ENCODE results near the gene MED15.

The MED15 gene

GRCh38 chr22:20551805-20552442 lies 44.5 kb downstream of the MED15 start:
- DNase-seq (ENCODE audit: low read depth in 2 of 2), result no peak

GRCh38 chr22:20552443-20553401 lies 45.3 kb downstream of the MED15 start:
- no peak for DNase-seq (ENCODE audit: low read depth in 2 of 2)

GRCh38 chr22:20553947-20554741 lies 46.7 kb downstream of the MED15 start:
- no peak for DNase-seq (ENCODE audit: low read depth in 2 of 2)

- no peak for DNase-seq (ENCODE audit: low read depth in 2 of 2)
Measured at GRCh38 chr22:20554824-20555223, 47.4 kb downstream of the MED15 start.

- DNase-seq (ENCODE audit: low read depth in 2 of 2), result no peak
Measured at GRCh38 chr22:20558534-20558933, 51.1 kb downstream of the MED15 start.

GRCh38 chr22:20559174-20559760 lies 51.9 kb downstream of the MED15 start:
- DNase-seq (ENCODE audit: low read depth in 2 of 2), result no peak

GRCh38 chr22:20560716-20561115 lies 53.3 kb downstream of the MED15 start:
- DNase-seq (ENCODE audit: low read depth in 2 of 2), result no peak

GRCh38 chr22:20561882-20562281 lies 54.5 kb downstream of the MED15 start:
- no peak for DNase-seq (ENCODE audit: low read depth in 2 of 2)

- no peak for DNase-seq (ENCODE audit: low read depth in 2 of 2)
Measured at GRCh38 chr22:20562607-20563465, 55.4 kb downstream of the MED15 start.

GRCh38 chr22:20563466-20563906 lies 56.1 kb downstream of the MED15 start:
- no peak for DNase-seq (ENCODE audit: low read depth in 2 of 2)

GRCh38 chr22:20563941-20564371 lies 56.5 kb downstream of the MED15 start:
- no peak for DNase-seq (ENCODE audit: low read depth in 2 of 2)

- DNase-seq (ENCODE audit: low read depth in 2 of 2), result no peak
Measured at GRCh38 chr22:20565079-20565734, 57.8 kb downstream of the MED15 start.

GRCh38 chr22:20565761-20566160 lies 58.4 kb downstream of the MED15 start:
- no peak for DNase-seq (ENCODE audit: low read depth in 2 of 2)

- peak in 1 of 2 donors; percentile 48 for DNase-seq (ENCODE audit: low read depth in 2 of 2)
Measured at GRCh38 chr22:20566420-20567260, 59.2 kb downstream of the MED15 start.

- DNase-seq (ENCODE audit: low read depth in 2 of 2), result no peak
Measured at GRCh38 chr22:20567371-20567847, 60.0 kb downstream of the MED15 start.

GRCh38 chr22:20567993-20568417 lies 60.6 kb downstream of the MED15 start:
- no peak for DNase-seq (ENCODE audit: low read depth in 2 of 2)

- no peak for DNase-seq (ENCODE audit: low read depth in 2 of 2)
Measured at GRCh38 chr22:20568502-20569058, 61.2 kb downstream of the MED15 start.

Data from stimulated activated CD8-positive, alpha-beta memory T cell treated with anti-CD3 and anti-CD28 coated beads, Interleukin-7, amount 100 ng/mL, for 1 hour (primary cell).